HEK293 (cell line): Measurements from ENCODE around the gene KCNJ5.

ENCODE experiments used
- CTCF ChIA-PET: fragments of 350-600 bp; formaldehyde crosslinking; extraction: SDS; loops from one replicate; lab custom pipeline; 2021; ENCODE audit warnings: antibody characterized with exemption; lab: Yijun Ruan, JAX
- POLR2A ChIA-PET: fragments of 300-600 bp; formaldehyde crosslinking; extraction: SDS; loops from one replicate; lab custom pipeline; 2020; ENCODE audit warnings: antibody characterized with exemption, inconsistent platforms; lab: Yijun Ruan, JAX
- H3K27ac ChIP-seq: fragments of 200-500 bp; sonication (Bioruptor generic); 2 replicates; pipeline ENCODE4 v1.5.1; 2014; ENCODE audit warnings: low read depth, low read length, control low read depth, inconsistent platforms; ENCODE audit errors: extremely low read depth
- H3K36me3 ChIP-seq, 2 experiments: fragments of 200-500 bp in 1 of 2; sonication (Bioruptor generic) in 1 of 2; 1 replicate in 1 of 2; 2 replicates in 1 of 2; pipeline ENCODE4 v1.5.1; 2014 to 2017; ENCODE audit warnings: inconsistent platforms in 2 of 2, low read length in 2 of 2; ENCODE audit not compliant: control insufficient read depth in 2 of 2, insufficient read depth in 1 of 2
- H3K4me1 ChIP-seq: fragments of 200-500 bp; sonication (Bioruptor generic); 2 replicates; pipeline ENCODE4 v1.5.1; 2014; ENCODE audit warnings: mild to moderate bottlenecking, low read length, inconsistent platforms; ENCODE audit not compliant: control insufficient read depth, insufficient read depth
- H3K4me3 ChIP-seq: 2 replicates; pipeline ENCODE4 v1.5.1; 2011; ENCODE audit warnings: low read depth, mild to moderate bottlenecking, control low read depth, low read length, moderate library complexity
- H3K9me3 ChIP-seq: fragments of 200-500 bp; sonication (Bioruptor generic); 2 replicates; pipeline ENCODE4 v1.5.1; 2014; ENCODE audit warnings: low read depth, low read length, inconsistent platforms; ENCODE audit not compliant: control insufficient read depth, insufficient read depth
- BCL11B ChIP-seq: fragments of 450-650 bp; formaldehyde crosslinking; IDR thresholded peaks from 2 replicates; pipeline ENCODE4 v1.5.1; 2016; ENCODE audit warnings: low read depth, missing biosample characterization, missing genetic modification characterization
- EGR2 ChIP-seq: fragments of 450-650 bp; formaldehyde crosslinking; IDR thresholded peaks from 2 replicates; pipeline ENCODE4 v1.5.1; 2016; ENCODE audit warnings: low read depth, missing biosample characterization, missing genetic modification characterization
- FEZF1 ChIP-seq: fragments of 450-650 bp; formaldehyde crosslinking; IDR thresholded peaks from 2 replicates; pipeline ENCODE4 v1.5.1; 2016; ENCODE audit warnings: missing biosample characterization, missing genetic modification characterization
- KLF1 ChIP-seq: fragments of 450-650 bp; formaldehyde crosslinking; IDR thresholded peaks from 2 replicates; pipeline ENCODE4 v1.5.1; 2016; ENCODE audit warnings: missing biosample characterization, missing genetic modification characterization
- MEIS1 ChIP-seq: sonication (generic); formaldehyde crosslinking; IDR thresholded peaks from 2 replicates; pipeline ENCODE4 v1.8.1; 2022; ENCODE audit warnings: missing genetic modification reagents, mild to moderate bottlenecking, borderline replicate concordance
- SP2 ChIP-seq: fragments of 450-650 bp; formaldehyde crosslinking; IDR thresholded peaks from 2 replicates; pipeline ENCODE4 v1.5.1; 2016; ENCODE audit warnings: missing biosample characterization, missing genetic modification characterization
- ZBTB20 ChIP-seq: fragments of 450-650 bp; formaldehyde crosslinking; IDR thresholded peaks from 2 replicates; pipeline ENCODE4 v1.5.1; 2016; ENCODE audit warnings: missing biosample characterization, missing genetic modification characterization
- ZBTB8A ChIP-seq: fragments of 450-650 bp; formaldehyde crosslinking; IDR thresholded peaks from 2 replicates; pipeline ENCODE4 v1.5.1; 2016; ENCODE audit warnings: missing biosample characterization, missing genetic modification characterization
- ZEB2 ChIP-seq: fragments of 450-650 bp; formaldehyde crosslinking; IDR thresholded peaks from 2 replicates; pipeline ENCODE4 v1.5.1; 2016; ENCODE audit warnings: missing biosample characterization, missing genetic modification characterization
- ZFHX2 ChIP-seq: fragments of 450-650 bp; formaldehyde crosslinking; conservative IDR thresholded peaks from 2 replicates; pipeline ENCODE4 v1.5.1; 2016; ENCODE audit warnings: missing biosample characterization, missing genetic modification characterization
- ZFP37 ChIP-seq: fragments of 450-650 bp; formaldehyde crosslinking; IDR thresholded peaks from 2 replicates; pipeline ENCODE4 v1.5.1; 2016; ENCODE audit warnings: missing biosample characterization, missing genetic modification characterization
- ZFP41 ChIP-seq: fragments of 450-650 bp; formaldehyde crosslinking; IDR thresholded peaks from 2 replicates; pipeline ENCODE4 v1.5.1; 2016; ENCODE audit warnings: missing biosample characterization, missing genetic modification characterization, borderline replicate concordance
- ZIC2 ChIP-seq: fragments of 450-650 bp; formaldehyde crosslinking; IDR thresholded peaks from 2 replicates; pipeline ENCODE4 v1.5.1; 2016; ENCODE audit warnings: missing biosample characterization, missing genetic modification characterization
- ZNF324 ChIP-seq: fragments of 450-650 bp; formaldehyde crosslinking; IDR thresholded peaks from 2 replicates; pipeline ENCODE4 v1.5.1; 2016; ENCODE audit warnings: missing biosample characterization, missing genetic modification characterization
- ZNF335 ChIP-seq: fragments of 450-650 bp; formaldehyde crosslinking; conservative IDR thresholded peaks from 2 replicates; pipeline ENCODE4 v1.5.1; 2016; ENCODE audit warnings: missing biosample characterization, missing genetic modification characterization
- ZNF341 ChIP-seq: fragments of 450-650 bp; formaldehyde crosslinking; IDR thresholded peaks from 2 replicates; pipeline ENCODE4; 2016; ENCODE audit warnings: low read depth, missing biosample characterization, missing genetic modification characterization
- ZNF404 ChIP-seq: fragments of 450-650 bp; formaldehyde crosslinking; IDR thresholded peaks from 2 replicates; pipeline ENCODE4 v1.5.1; 2017; ENCODE audit warnings: missing biosample characterization, missing genetic modification characterization
- ZNF423 ChIP-seq: fragments of 450-650 bp; formaldehyde crosslinking; IDR thresholded peaks from 2 replicates; pipeline ENCODE4 v1.5.1; 2016; ENCODE audit warnings: missing biosample characterization, missing genetic modification characterization
- ZNF48 ChIP-seq: fragments of 450-650 bp; formaldehyde crosslinking; IDR thresholded peaks from 2 replicates; pipeline ENCODE4 v1.5.1; 2016; ENCODE audit warnings: missing biosample characterization, missing genetic modification characterization
- ZNF548 ChIP-seq: fragments of 450-650 bp; formaldehyde crosslinking; IDR thresholded peaks from 2 replicates; pipeline ENCODE4 v1.5.1; 2016; ENCODE audit warnings: missing biosample characterization, missing genetic modification characterization
- ZNF596 ChIP-seq: fragments of 450-650 bp; IDR thresholded peaks from 2 replicates; pipeline ENCODE4 v1.5.0; 2018; ENCODE audit warnings: missing biosample characterization, mild to moderate bottlenecking, missing genetic modification characterization, moderate library complexity
- ZNF626 ChIP-seq: fragments of 450-650 bp; sonication (Bioruptor Pico); formaldehyde crosslinking; IDR thresholded peaks from 2 replicates; pipeline ENCODE4 v1.5.1; 2018; ENCODE audit warnings: missing biosample characterization, missing genetic modification characterization, inconsistent platforms
- ZNF830 ChIP-seq: fragments of 450-650 bp; IDR thresholded peaks from 2 replicates; pipeline ENCODE4 v1.5.0; 2018; ENCODE audit warnings: missing biosample characterization, missing genetic modification characterization, low read depth, mild to moderate bottlenecking, moderate library complexity
- ZSCAN16 ChIP-seq: fragments of 450-650 bp; formaldehyde crosslinking; IDR thresholded peaks from 2 replicates; pipeline ENCODE4 v1.5.1; 2016; ENCODE audit warnings: missing biosample characterization, missing genetic modification characterization
- ZSCAN30 ChIP-seq: fragments of 450-650 bp; IDR thresholded peaks from 2 replicates; pipeline ENCODE4 v1.5.1; 2018; ENCODE audit warnings: missing biosample characterization, mild to moderate bottlenecking, missing genetic modification characterization, moderate library complexity
- TF ChIP-seq, protein P1 (sequence below): fragments of 450-650 bp; formaldehyde crosslinking; IDR thresholded peaks from 2 replicates; pipeline ENCODE4 v1.5.1; 2016; ENCODE audit warnings: missing biosample characterization, missing genetic modification characterization
- TF ChIP-seq, protein P2 (sequence below): fragments of 450-650 bp; IDR thresholded peaks from 2 replicates; pipeline ENCODE4 v1.5.1; 2018; ENCODE audit warnings: missing biosample characterization, mild to moderate bottlenecking, missing genetic modification characterization
- TF ChIP-seq, protein P3 (sequence below): fragments of 450-650 bp; formaldehyde crosslinking; IDR thresholded peaks from 2 replicates; pipeline ENCODE4 v1.5.1; 2017; ENCODE audit warnings: missing biosample characterization, missing genetic modification characterization
- TF ChIP-seq, protein P4 (sequence below): fragments of 450-650 bp; formaldehyde crosslinking; IDR thresholded peaks from 2 replicates; pipeline ENCODE4 v1.5.1; 2016; ENCODE audit warnings: missing biosample characterization, missing genetic modification characterization

KCNJ5 gene

DNA sequence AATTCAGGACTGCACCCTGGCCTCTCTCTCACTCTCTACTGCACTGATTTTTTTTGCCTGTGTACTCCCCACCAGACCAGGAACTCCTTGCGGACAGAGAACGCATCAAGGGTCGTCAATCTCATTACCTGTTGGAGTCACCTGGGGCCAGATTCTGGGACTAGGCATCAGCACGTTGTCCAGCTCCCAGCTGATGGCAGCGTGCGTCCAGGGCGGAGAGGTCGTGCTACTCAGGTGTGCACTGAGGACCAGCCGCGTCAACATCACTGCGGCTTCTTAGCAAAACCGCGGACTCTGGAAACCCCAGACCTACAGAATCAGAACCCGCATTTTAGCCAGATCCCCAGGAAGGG is 13.1 kb downstream of the KCNJ5 start:
- peaks cover 0 to 3% of the 10 kb centered on the region in 2 experiments; a peak in 1 of 3 replicates for H3K36me3 ChIP-seq
- no peak for TF ChIP-seq ZEB2 (tag by site-specific recombination)
- no peak for TF ChIP-seq ZIC2 (tag by site-specific recombination)
- no peak for TF ChIP-seq ZNF626
- TF ChIP-seq BCL11B (tag by site-specific recombination) = no peak
- TF ChIP-seq, protein P1, sequence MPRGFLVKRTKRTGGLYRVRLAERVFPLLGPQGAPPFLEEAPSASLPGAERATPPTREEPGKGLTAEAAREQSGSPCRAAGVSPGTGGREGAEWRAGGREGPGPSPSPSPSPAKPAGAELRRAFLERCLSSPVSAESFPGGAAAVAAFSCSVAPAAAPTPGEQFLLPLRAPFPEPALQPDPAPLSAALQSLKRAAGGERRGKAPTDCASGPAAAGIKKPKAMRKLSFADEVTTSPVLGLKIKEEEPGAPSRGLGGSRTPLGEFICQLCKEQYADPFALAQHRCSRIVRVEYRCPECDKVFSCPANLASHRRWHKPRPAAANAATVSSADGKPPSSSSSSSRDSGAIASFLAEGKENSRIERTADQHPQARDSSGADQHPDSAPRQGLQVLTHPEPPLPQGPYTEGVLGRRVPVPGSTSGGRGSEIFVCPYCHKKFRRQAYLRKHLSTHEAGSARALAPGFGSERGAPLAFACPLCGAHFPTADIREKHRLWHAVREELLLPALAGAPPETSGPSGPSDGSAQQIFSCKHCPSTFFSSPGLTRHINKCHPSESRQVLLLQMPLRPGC (tag by site-specific recombination) = no peak
- TF ChIP-seq MEIS1 (CRISPR knock-in tag) = no peak
- no peak for TF ChIP-seq ZNF48 (tag by site-specific recombination)
- no peak for TF ChIP-seq ZNF548
- no peak for TF ChIP-seq EGR2 (tag by site-specific recombination)
- no peak for TF ChIP-seq ZNF830 (tag by site-specific recombination)
- TF ChIP-seq ZFP37 = no peak
- ChIA-PET POLR2A (no interaction called here), CTCF (interaction anchor here (2.1 to 2.7 kb wide), 2 partner anchors 19 to 53 kb away, joined by 9 to 30 read pairs; no protein-coding TSS in a partner anchor)
- peak overlapping the region; percentile 75; the same call in 1 of the 2 replicates for H3K27ac ChIP-seq
- 0 out of 2 replicates have a peak, but pooled peaks cover 3% of the 10 kb centered on the region for H3K4me1 ChIP-seq
- no peak overlapping the region for H3K4me3 ChIP-seq
- no peaks in the 10 kb centered on the region for H3K9me3 ChIP-seq

DNA sequence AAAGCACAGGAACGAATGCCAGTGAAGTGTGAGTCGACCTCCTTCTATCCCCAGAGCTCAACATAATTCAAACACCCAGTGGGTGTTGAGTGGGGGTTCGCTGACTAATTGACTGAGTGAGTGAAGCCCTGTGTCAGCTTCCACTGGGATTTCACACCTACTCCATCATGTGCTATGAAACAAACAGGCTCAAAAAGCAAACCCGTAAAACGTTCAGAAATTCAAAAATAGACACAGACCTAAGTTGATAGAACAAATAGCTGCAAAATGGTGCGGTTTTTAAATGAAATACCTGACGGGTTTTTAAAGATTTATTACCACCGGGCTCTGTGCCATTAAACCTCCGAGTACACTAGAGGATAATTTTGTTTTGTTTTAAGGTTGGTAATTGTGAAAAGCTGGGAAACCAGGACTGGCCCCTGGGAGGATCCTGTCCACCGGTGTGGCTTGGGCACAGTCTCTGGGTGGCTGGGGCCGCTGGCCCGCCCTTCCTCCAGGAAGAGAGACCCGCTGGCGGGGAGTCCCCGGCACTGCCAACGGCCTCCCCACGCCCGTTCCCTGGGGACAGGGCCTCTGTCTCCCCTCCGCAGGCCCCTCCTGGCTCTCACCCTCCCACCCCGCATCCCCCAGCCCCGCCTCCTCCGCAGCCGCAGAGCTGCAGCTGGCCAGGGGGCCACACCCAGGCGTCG is 13.6 kb downstream of the KCNJ5 start:
- H3K4me1 ChIP-seq = 0 out of 2 replicates have a peak, but pooled peaks cover 3% of the 10 kb centered on the region
- peak overlapping the region; percentile 51 for H3K4me3 ChIP-seq
- H3K27ac ChIP-seq = peak overlapping the region; percentile 75; the same call in 1 of the 2 replicates
- peak; percentile 50 for TF ChIP-seq ZNF335
- TF ChIP-seq ZBTB8A = peak; percentile 67
- TF ChIP-seq, protein P2, sequence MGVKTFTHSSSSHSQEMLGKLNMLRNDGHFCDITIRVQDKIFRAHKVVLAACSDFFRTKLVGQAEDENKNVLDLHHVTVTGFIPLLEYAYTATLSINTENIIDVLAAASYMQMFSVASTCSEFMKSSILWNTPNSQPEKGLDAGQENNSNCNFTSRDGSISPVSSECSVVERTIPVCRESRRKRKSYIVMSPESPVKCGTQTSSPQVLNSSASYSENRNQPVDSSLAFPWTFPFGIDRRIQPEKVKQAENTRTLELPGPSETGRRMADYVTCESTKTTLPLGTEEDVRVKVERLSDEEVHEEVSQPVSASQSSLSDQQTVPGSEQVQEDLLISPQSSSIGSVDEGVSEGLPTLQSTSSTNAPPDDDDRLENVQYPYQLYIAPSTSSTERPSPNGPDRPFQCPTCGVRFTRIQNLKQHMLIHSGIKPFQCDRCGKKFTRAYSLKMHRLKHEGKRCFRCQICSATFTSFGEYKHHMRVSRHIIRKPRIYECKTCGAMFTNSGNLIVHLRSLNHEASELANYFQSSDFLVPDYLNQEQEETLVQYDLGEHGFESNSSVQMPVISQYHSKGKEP (tag by site-specific recombination) = peak; percentile 58; the same call in 1 of the 2 replicates
- no peak for TF ChIP-seq ZFP41 (tag by site-specific recombination)
- peak; percentile 45 for TF ChIP-seq FEZF1 (tag by site-specific recombination)
- TF ChIP-seq ZBTB20 (tag by site-specific recombination) = 0 out of 2 replicates have a peak, but pooled peaks have one; percentile 10
- peak; percentile 57; the same call in 1 of the 2 replicates for TF ChIP-seq ZSCAN30
- no peak for TF ChIP-seq ZNF596
- TF ChIP-seq ZIC2 (tag by site-specific recombination) = peak; percentile 47
- 0 out of 2 replicates have a peak, but pooled peaks have one; percentile 53 for TF ChIP-seq ZNF423 (tag by site-specific recombination)
- no peak for TF ChIP-seq KLF1 (tag by site-specific recombination)
- TF ChIP-seq, protein P3, sequence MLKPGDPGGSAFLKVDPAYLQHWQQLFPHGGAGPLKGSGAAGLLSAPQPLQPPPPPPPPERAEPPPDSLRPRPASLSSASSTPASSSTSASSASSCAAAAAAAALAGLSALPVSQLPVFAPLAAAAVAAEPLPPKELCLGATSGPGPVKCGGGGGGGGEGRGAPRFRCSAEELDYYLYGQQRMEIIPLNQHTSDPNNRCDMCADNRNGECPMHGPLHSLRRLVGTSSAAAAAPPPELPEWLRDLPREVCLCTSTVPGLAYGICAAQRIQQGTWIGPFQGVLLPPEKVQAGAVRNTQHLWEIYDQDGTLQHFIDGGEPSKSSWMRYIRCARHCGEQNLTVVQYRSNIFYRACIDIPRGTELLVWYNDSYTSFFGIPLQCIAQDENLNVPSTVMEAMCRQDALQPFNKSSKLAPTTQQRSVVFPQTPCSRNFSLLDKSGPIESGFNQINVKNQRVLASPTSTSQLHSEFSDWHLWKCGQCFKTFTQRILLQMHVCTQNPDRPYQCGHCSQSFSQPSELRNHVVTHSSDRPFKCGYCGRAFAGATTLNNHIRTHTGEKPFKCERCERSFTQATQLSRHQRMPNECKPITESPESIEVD (tag by site-specific recombination) = peak; percentile 75
- 0 out of 2 replicates have a peak, but pooled peaks have one; percentile 13 for TF ChIP-seq SP2 (tag by site-specific recombination)
- TF ChIP-seq EGR2 (tag by site-specific recombination) = peak; percentile 84
- no peak for TF ChIP-seq ZNF324
- TF ChIP-seq ZNF404 = no peak
- TF ChIP-seq ZFHX2 (tag by site-specific recombination) = peak; percentile 86
- peak; percentile 86 for TF ChIP-seq ZNF341 (tag by site-specific recombination)
- no peak for TF ChIP-seq ZSCAN16 (tag by site-specific recombination)
- TF ChIP-seq ZNF548 = no peak
- TF ChIP-seq, protein P4, sequence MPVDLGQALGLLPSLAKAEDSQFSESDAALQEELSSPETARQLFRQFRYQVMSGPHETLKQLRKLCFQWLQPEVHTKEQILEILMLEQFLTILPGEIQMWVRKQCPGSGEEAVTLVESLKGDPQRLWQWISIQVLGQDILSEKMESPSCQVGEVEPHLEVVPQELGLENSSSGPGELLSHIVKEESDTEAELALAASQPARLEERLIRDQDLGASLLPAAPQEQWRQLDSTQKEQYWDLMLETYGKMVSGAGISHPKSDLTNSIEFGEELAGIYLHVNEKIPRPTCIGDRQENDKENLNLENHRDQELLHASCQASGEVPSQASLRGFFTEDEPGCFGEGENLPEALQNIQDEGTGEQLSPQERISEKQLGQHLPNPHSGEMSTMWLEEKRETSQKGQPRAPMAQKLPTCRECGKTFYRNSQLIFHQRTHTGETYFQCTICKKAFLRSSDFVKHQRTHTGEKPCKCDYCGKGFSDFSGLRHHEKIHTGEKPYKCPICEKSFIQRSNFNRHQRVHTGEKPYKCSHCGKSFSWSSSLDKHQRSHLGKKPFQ (tag by site-specific recombination) = peak; percentile 18; the same call in 1 of the 2 replicates
- H3K9me3 ChIP-seq = no peaks in the 10 kb centered on the region
- CTCF ChIA-PET = interaction anchor here (2.1 to 2.7 kb wide), 3 partner anchors 12 to 52 kb away, joined by 9 to 30 read pairs (median 14); partner anchors contain the start of gene KCNJ5
- H3K36me3 ChIP-seq = peaks cover 0 to 3% of the 10 kb centered on the region in 2 experiments; a peak in 1 of 3 replicates
- POLR2A ChIA-PET = interaction anchor here (0.6 kb wide), 1 partner anchor 10 kb away, joined by 4 read pairs; no protein-coding TSS in a partner anchor
